HepG2 (cell line): ENCODE results near the gene ATN1. TPM values are rescaled to one million over a fixed set of nuclear protein-coding genes. Genes with fewer than 3 reads are reported as not detected.

ENCODE experiments used
- AKAP8 ChIP-seq: sonication (generic); formaldehyde crosslinking; IDR thresholded peaks from 2 replicates; pipeline ENCODE4 v1.5.1; 2020; ENCODE audit warnings: mild to moderate bottlenecking, missing genetic modification reagents
- ATF1 ChIP-seq: IDR thresholded peaks from 2 replicates; pipeline ENCODE4 v1.6.1; 2016; ENCODE audit warnings: mild to moderate bottlenecking, control low read depth
- BORCS8-MEF2B ChIP-seq: sonication (generic); formaldehyde crosslinking; IDR thresholded peaks from 2 replicates; pipeline ENCODE4 v1.8.0; 2022; ENCODE audit warnings: mild to moderate bottlenecking, missing genetic modification reagents
- CBX1 ChIP-seq: IDR thresholded peaks from one replicate; pipeline ENCODE4 v1.6.1; 2016; ENCODE audit warnings: antibody characterized with exemption, low read depth
- MAZ ChIP-seq, 2 experiments: sonication (generic) in 1 of 2; formaldehyde crosslinking in 1 of 2; IDR thresholded peaks; 2 replicates each; pipeline versions ENCODE4 v1.5.0 to v1.6.1; 2012 to 2020; ENCODE audit warnings: low read depth in 2 of 2, mild to moderate bottlenecking in 2 of 2, borderline replicate concordance in 1 of 2, improper control_type of control experiment in 1 of 2, low read length in 1 of 2, missing genetic modification reagents in 1 of 2, moderate library complexity in 1 of 2
- PRPF4 ChIP-seq: fragments of 200-400 bp; formaldehyde crosslinking; IDR thresholded peaks from 2 replicates; pipeline ENCODE4 v1.6.1; 2016; ENCODE audit warnings: low read length, low read depth; ENCODE audit not compliant: poor library complexity, severe bottlenecking
- SIX1 ChIP-seq: sonication (generic); formaldehyde crosslinking; IDR thresholded peaks from 2 replicates; pipeline ENCODE4 v1.4.0; 2020; ENCODE audit warnings: missing genetic modification reagents, borderline replicate concordance
- SMAD9 ChIP-seq: sonication (generic); formaldehyde crosslinking; IDR thresholded peaks from 2 replicates; pipeline ENCODE4 v1.5.1; 2020; ENCODE audit warnings: mild to moderate bottlenecking, missing genetic modification reagents
- ZFP37 ChIP-seq: sonication (generic); formaldehyde crosslinking; IDR thresholded peaks from 2 replicates; pipeline ENCODE4 v1.4.0; 2020; ENCODE audit warnings: missing genetic modification reagents, borderline replicate concordance
- ZIK1 ChIP-seq: sonication (generic); formaldehyde crosslinking; IDR thresholded peaks from 2 replicates; pipeline ENCODE4 v1.5.0; 2020; ENCODE audit warnings: mild to moderate bottlenecking, low read depth, missing genetic modification reagents, borderline replicate concordance
- ZNF432 ChIP-seq: sonication (generic); formaldehyde crosslinking; IDR thresholded peaks from 2 replicates; pipeline ENCODE4 v1.5.0; 2020; ENCODE audit warnings: missing genetic modification reagents, mild to moderate bottlenecking, borderline replicate concordance
- ZNF557 ChIP-seq: sonication (generic); formaldehyde crosslinking; IDR thresholded peaks from 2 replicates; pipeline ENCODE4 v1.4.0; 2020; ENCODE audit warnings: missing genetic modification reagents
- ZNF703 ChIP-seq: sonication (generic); formaldehyde crosslinking; IDR thresholded peaks from 2 replicates; pipeline ENCODE4 v1.5.1; 2020; ENCODE audit warnings: missing genetic modification reagents, mild to moderate bottlenecking, moderate library complexity, borderline replicate concordance
- ZNF850 ChIP-seq: sonication (generic); formaldehyde crosslinking; conservative IDR thresholded peaks from 2 replicates; pipeline ENCODE4 v1.9.0; 2021; ENCODE audit warnings: mild to moderate bottlenecking, missing genetic modification reagents
- polyA plus RNA-seq, 8 experiments: library from polyadenylated mRNA; depleted of rRNA in 3 of 8; stranded (reverse) in 7 of 8; unstranded in 1 of 8; fragments of >200 nt; fragmentation: Illumina TruSeq in 4 of 8; extraction: Trizol in 4 of 8; gene quantifications; 2 replicates each; pipeline versions ENCODE4 v1.2.1 to v1.2.3, GENCODE V29; 2011 to 2016; ENCODE audit warnings: low read depth in 4 of 8, missing spikeins in 1 of 8, mixed read lengths in 1 of 8; ENCODE audit not compliant: insufficient read depth in 1 of 8
- total RNA-seq, 5 experiments: library from RNA; depleted of rRNA; stranded (reverse); fragments of >200 nt; fragmentation: Illumina TruSeq; extraction: Trizol; gene quantifications; 2 replicates each; pipeline ENCODE4 v1.2.3, GENCODE V29; 2016; ENCODE audit warnings: low read depth in 1 of 5
- TF ChIP-seq, protein P1 (sequence below): sonication (generic); formaldehyde crosslinking; conservative IDR thresholded peaks from 2 replicates; pipeline ENCODE4 v1.4.0; 2020; ENCODE audit warnings: missing genetic modification reagents
- TF ChIP-seq, protein P2 (sequence below): sonication (generic); formaldehyde crosslinking; IDR thresholded peaks from 2 replicates; pipeline ENCODE4 v1.8.0; 2022; ENCODE audit warnings: mild to moderate bottlenecking, missing genetic modification reagents; ENCODE audit not compliant: insufficient replicate concordance
- TF ChIP-seq, protein P3 (sequence below): sonication (generic); formaldehyde crosslinking; IDR thresholded peaks from 2 replicates; pipeline ENCODE4 v1.8.0; 2022; ENCODE audit warnings: mild to moderate bottlenecking, missing genetic modification reagents, moderate library complexity
- TF ChIP-seq, protein P4 (sequence below): sonication (generic); formaldehyde crosslinking; IDR thresholded peaks from 2 replicates; pipeline ENCODE4 v1.4.0; 2020; ENCODE audit warnings: missing genetic modification reagents
- TF ChIP-seq, protein P5 (sequence below): sonication (generic); formaldehyde crosslinking; IDR thresholded peaks from 2 replicates; pipeline ENCODE4; 2020; ENCODE audit warnings: missing genetic modification reagents, mild to moderate bottlenecking, borderline replicate concordance

The ATN1 gene
- total and polyA plus RNA-seq, 2 of the 13 experiments (the other 11 are each of a cell fraction or from before 2014, with no cell fraction given) = 2.1 to 8.6 TPM

DNA sequence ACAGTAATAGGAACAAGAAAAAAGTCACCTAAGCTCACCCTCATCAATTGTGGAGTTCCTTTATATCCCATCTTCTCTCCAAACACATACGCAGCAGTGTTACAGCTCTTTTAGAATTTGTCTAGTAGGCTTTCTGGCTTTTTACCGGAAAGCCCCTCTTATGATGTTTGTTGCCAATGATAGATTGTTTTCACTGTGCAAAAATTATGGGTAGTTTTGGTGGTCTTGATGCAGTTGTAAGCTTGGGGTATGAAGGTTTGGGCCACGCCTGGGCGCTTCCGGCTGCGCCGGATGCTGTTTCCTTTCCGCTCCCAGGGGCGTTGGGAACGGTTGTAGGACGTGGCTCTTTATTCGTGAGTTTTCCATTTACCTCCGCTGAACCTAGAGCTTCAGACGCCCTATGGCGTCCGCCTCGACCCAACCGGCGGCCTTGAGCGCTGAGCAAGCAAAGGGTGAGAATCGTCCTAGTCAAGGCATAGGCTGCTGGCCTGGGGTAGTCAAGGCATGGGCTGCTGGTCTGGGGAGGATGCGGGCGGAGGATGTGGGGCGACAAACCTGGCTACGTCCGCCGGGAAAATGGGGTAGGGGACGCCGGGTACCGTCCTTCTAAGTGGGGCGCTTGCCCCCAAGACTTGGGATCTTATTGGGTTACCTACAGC is 16.1 kb downstream of the ATN1 start, which contains the start of the genes C12orf57 and RNU7-1 (continued):
- TF ChIP-seq, protein P1, sequence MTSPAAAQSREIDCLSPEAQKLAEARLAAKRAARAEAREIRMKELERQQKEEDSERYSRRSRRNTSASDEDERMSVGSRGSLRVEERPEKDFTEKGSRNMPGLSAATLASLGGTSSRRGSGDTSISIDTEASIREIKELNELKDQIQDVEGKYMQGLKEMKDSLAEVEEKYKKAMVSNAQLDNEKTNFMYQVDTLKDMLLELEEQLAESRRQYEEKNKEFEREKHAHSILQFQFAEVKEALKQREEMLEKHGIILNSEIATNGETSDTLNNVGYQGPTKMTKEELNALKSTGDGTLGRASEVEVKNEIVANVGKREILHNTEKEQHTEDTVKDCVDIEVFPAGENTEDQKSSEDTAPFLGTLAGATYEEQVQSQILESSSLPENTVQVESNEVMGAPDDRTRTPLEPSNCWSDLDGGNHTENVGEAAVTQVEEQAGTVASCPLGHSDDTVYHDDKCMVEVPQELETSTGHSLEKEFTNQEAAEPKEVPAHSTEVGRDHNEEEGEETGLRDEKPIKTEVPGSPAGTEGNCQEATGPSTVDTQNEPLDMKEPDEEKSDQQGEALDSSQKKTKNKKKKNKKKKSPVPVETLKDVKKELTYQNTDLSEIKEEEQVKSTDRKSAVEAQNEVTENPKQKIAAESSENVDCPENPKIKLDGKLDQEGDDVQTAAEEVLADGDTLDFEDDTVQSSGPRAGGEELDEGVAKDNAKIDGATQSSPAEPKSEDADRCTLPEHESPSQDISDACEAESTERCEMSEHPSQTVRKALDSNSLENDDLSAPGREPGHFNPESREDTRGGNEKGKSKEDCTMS (CRISPR knock-in tag) = 0 out of 2 replicates have a peak, but pooled peaks have one; percentile 0
- TF ChIP-seq, protein P2, sequence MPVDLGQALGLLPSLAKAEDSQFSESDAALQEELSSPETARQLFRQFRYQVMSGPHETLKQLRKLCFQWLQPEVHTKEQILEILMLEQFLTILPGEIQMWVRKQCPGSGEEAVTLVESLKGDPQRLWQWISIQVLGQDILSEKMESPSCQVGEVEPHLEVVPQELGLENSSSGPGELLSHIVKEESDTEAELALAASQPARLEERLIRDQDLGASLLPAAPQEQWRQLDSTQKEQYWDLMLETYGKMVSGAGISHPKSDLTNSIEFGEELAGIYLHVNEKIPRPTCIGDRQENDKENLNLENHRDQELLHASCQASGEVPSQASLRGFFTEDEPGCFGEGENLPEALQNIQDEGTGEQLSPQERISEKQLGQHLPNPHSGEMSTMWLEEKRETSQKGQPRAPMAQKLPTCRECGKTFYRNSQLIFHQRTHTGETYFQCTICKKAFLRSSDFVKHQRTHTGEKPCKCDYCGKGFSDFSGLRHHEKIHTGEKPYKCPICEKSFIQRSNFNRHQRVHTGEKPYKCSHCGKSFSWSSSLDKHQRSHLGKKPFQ (CRISPR knock-in tag) = peak; percentile 71
- TF ChIP-seq BORCS8-MEF2B (CRISPR knock-in tag) (peak; percentile 58), ZNF703 (CRISPR knock-in tag) (peak; percentile 83), AKAP8 (CRISPR knock-in tag) (no peak; the same call in 1 of the 2 replicates), ZIK1 (peak; percentile 70; the same call in 1 of the 2 replicates), ZFP37 (CRISPR knock-in tag) (no peak), ZNF557 (CRISPR knock-in tag) (0 out of 2 replicates have a peak, but pooled peaks have one; percentile 73), SMAD9 (no peak), MAZ (IDR thresholded peaks at IDR 0.05; ENCODE audit: borderline replicate concordance, low read depth, low read length) (no peak), MAZ (CRISPR knock-in tag; IDR thresholded peaks at IDR 0.05; ENCODE audit: low read depth) (no peak; the same call in 1 of the 2 replicates), ZNF432 (CRISPR knock-in tag) (no peak), SIX1 (CRISPR knock-in tag) (peak; percentile 73), CBX1 (peak; percentile 100), ZNF850 (CRISPR knock-in tag) (no peak), ATF1 (CRISPR knock-in tag) (peak; percentile 86), PRPF4 (no peak)
- TF ChIP-seq, protein P3, sequence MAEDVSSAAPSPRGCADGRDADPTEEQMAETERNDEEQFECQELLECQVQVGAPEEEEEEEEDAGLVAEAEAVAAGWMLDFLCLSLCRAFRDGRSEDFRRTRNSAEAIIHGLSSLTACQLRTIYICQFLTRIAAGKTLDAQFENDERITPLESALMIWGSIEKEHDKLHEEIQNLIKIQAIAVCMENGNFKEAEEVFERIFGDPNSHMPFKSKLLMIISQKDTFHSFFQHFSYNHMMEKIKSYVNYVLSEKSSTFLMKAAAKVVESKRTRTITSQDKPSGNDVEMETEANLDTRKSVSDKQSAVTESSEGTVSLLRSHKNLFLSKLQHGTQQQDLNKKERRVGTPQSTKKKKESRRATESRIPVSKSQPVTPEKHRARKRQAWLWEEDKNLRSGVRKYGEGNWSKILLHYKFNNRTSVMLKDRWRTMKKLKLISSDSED = no peak
- TF ChIP-seq, protein P4, sequence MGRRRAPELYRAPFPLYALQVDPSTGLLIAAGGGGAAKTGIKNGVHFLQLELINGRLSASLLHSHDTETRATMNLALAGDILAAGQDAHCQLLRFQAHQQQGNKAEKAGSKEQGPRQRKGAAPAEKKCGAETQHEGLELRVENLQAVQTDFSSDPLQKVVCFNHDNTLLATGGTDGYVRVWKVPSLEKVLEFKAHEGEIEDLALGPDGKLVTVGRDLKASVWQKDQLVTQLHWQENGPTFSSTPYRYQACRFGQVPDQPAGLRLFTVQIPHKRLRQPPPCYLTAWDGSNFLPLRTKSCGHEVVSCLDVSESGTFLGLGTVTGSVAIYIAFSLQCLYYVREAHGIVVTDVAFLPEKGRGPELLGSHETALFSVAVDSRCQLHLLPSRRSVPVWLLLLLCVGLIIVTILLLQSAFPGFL (CRISPR knock-in tag) = no peak
- TF ChIP-seq, protein P5, sequence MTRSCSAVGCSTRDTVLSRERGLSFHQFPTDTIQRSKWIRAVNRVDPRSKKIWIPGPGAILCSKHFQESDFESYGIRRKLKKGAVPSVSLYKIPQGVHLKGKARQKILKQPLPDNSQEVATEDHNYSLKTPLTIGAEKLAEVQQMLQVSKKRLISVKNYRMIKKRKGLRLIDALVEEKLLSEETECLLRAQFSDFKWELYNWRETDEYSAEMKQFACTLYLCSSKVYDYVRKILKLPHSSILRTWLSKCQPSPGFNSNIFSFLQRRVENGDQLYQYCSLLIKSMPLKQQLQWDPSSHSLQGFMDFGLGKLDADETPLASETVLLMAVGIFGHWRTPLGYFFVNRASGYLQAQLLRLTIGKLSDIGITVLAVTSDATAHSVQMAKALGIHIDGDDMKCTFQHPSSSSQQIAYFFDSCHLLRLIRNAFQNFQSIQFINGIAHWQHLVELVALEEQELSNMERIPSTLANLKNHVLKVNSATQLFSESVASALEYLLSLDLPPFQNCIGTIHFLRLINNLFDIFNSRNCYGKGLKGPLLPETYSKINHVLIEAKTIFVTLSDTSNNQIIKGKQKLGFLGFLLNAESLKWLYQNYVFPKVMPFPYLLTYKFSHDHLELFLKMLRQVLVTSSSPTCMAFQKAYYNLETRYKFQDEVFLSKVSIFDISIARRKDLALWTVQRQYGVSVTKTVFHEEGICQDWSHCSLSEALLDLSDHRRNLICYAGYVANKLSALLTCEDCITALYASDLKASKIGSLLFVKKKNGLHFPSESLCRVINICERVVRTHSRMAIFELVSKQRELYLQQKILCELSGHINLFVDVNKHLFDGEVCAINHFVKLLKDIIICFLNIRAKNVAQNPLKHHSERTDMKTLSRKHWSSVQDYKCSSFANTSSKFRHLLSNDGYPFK (CRISPR knock-in tag) = no peak
